Measurements from ENCODE around the gene GPR132. TPM values are rescaled to one million over a fixed set of nuclear protein-coding genes. Genes with fewer than 3 reads are reported as not detected.

GPR132 gene
- total and polyA plus RNA-seq, 2 experiments from 2014 or later = 0.14 TPM; not detected in 1

GRCh38 chr14:105071942-105072341, 6.7 kb upstream of the GPR132 start (continued):
- TF ChIP-seq, protein P1, sequence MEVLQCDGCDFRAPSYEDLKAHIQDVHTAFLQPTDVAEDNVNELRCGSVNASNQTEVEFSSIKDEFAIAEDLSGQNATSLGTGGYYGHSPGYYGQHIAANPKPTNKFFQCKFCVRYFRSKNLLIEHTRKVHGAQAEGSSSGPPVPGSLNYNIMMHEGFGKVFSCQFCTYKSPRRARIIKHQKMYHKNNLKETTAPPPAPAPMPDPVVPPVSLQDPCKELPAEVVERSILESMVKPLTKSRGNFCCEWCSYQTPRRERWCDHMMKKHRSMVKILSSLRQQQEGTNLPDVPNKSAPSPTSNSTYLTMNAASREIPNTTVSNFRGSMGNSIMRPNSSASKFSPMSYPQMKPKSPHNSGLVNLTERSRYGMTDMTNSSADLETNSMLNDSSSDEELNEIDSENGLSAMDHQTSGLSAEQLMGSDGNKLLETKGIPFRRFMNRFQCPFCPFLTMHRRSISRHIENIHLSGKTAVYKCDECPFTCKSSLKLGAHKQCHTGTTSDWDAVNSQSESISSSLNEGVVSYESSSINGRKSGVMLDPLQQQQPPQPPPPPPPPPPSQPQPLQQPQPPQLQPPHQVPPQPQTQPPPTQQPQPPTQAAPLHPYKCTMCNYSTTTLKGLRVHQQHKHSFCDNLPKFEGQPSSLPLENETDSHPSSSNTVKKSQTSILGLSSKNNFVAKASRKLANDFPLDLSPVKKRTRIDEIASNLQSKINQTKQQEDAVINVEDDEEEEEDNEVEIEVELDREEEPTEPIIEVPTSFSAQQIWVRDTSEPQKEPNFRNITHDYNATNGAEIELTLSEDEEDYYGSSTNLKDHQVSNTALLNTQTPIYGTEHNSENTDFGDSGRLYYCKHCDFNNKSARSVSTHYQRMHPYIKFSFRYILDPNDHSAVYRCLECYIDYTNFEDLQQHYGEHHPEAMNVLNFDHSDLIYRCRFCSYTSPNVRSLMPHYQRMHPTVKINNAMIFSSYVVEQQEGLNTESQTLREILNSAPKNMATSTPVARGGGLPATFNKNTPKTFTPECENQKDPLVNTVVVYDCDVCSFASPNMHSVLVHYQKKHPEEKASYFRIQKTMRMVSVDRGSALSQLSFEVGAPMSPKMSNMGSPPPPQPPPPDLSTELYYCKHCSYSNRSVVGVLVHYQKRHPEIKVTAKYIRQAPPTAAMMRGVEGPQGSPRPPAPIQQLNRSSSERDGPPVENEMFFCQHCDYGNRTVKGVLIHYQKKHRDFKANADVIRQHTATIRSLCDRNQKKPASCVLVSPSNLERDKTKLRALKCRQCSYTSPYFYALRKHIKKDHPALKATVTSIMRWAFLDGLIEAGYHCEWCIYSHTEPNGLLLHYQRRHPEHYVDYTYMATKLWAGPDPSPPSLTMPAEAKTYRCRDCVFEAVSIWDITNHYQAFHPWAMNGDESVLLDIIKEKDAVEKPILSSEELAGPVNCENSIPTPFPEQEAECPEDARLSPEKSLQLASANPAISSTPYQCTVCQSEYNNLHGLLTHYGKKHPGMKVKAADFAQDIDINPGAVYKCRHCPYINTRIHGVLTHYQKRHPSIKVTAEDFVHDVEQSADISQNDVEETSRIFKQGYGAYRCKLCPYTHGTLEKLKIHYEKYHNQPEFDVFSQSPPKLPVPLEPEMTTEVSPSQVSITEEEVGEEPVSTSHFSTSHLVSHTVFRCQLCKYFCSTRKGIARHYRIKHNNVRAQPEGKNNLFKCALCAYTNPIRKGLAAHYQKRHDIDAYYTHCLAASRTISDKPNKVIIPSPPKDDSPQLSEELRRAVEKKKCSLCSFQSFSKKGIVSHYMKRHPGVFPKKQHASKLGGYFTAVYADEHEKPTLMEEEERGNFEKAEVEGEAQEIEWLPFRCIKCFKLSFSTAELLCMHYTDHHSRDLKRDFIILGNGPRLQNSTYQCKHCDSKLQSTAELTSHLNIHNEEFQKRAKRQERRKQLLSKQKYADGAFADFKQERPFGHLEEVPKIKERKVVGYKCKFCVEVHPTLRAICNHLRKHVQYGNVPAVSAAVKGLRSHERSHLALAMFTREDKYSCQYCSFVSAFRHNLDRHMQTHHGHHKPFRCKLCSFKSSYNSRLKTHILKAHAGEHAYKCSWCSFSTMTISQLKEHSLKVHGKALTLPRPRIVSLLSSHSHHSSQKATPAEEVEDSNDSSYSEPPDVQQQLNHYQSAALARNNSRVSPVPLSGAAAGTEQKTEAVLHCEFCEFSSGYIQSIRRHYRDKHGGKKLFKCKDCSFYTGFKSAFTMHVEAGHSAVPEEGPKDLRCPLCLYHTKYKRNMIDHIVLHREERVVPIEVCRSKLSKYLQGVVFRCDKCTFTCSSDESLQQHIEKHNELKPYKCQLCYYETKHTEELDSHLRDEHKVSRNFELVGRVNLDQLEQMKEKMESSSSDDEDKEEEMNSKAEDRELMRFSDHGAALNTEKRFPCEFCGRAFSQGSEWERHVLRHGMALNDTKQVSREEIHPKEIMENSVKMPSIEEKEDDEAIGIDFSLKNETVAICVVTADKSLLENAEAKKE (CRISPR knock-in tag; IDR thresholded peaks at IDR 0.05) = no peak
- TF ChIP-seq, protein P2, sequence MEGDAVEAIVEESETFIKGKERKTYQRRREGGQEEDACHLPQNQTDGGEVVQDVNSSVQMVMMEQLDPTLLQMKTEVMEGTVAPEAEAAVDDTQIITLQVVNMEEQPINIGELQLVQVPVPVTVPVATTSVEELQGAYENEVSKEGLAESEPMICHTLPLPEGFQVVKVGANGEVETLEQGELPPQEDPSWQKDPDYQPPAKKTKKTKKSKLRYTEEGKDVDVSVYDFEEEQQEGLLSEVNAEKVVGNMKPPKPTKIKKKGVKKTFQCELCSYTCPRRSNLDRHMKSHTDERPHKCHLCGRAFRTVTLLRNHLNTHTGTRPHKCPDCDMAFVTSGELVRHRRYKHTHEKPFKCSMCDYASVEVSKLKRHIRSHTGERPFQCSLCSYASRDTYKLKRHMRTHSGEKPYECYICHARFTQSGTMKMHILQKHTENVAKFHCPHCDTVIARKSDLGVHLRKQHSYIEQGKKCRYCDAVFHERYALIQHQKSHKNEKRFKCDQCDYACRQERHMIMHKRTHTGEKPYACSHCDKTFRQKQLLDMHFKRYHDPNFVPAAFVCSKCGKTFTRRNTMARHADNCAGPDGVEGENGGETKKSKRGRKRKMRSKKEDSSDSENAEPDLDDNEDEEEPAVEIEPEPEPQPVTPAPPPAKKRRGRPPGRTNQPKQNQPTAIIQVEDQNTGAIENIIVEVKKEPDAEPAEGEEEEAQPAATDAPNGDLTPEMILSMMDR (conservative IDR thresholded peaks at IDR 0.05; ENCODE audit: low read depth in 2 of 2) = no peak
- no peak for TF ChIP-seq ZNF331 (CRISPR knock-in tag; IDR thresholded peaks at IDR 0.05; ENCODE audit: low read depth)

GRCh38 chr14:105071326-105071725, 6.1 kb upstream of the GPR132 start:
- Histone ChIP-seq H2AFZ (no peak overlapping the region), H3K4me2 (no peak overlapping the region), H4K20me1 (replicated peaks; ENCODE audit: insufficient read depth) (no peaks in the 10 kb centered on the region), H3K36me3 (ENCODE audit: insufficient read depth) (no peaks in the 10 kb centered on the region), H3F3A (replicated peaks; ENCODE audit: low read depth) (no peaks in the 10 kb centered on the region), H3K4me1 (ENCODE audit: insufficient read depth) (peaks cover 4% of the 10 kb centered on the region; the same call in 1 of the 2 replicates), H3K79me2 (replicated peaks; ENCODE audit: insufficient read depth) (no peaks in the 10 kb centered on the region), H3K9me2 (ENCODE audit: insufficient read depth) (no peaks in the 10 kb centered on the region), H3K27me3 (ENCODE audit: insufficient read depth) (no peaks in the 10 kb centered on the region), H3K27ac (ENCODE audit: low read depth) (no peak overlapping the region), H3K4me3 (no peak overlapping the region)
- Mint-ChIP-seq H3K36me3 (ENCODE audit: low read depth) (no peaks in the 10 kb centered on the region), H3K4me1 (peaks cover 4% of the 10 kb centered on the region; the same call in 1 of the 3 replicates), H3K27ac (no peak overlapping the region), H3K27me3 (ENCODE audit: insufficient read depth, low read depth, poor library complexity) (peaks cover 17% of the 10 kb centered on the region), H3K4me3 (no peak overlapping the region), H3K9me3 (no peaks in the 10 kb centered on the region)
- TF ChIP-seq ZNF331 (CRISPR knock-in tag; IDR thresholded peaks at IDR 0.05; ENCODE audit: low read depth) (no peak), NANOG (IDR thresholded peaks at IDR 0.05; ENCODE audit: borderline replicate concordance) (no peak), EZH2 (IDR thresholded peaks at IDR 0.05; ENCODE audit: low read depth, unreplicated experiment) (no peak), JUNB (IDR thresholded peaks at IDR 0.05; ENCODE audit: unreplicated experiment) (no peak), ZNF114 (CRISPR knock-in tag; IDR thresholded peaks at IDR 0.05) (no peak), CREB1 (CRISPR knock-in tag; IDR thresholded peaks at IDR 0.05; ENCODE audit: low read depth) (no peak), POLR2AphosphoS5 (IDR thresholded peaks at IDR 0.05; ENCODE audit: low read depth) (no peak)
- TF ChIP-seq, protein P3, sequence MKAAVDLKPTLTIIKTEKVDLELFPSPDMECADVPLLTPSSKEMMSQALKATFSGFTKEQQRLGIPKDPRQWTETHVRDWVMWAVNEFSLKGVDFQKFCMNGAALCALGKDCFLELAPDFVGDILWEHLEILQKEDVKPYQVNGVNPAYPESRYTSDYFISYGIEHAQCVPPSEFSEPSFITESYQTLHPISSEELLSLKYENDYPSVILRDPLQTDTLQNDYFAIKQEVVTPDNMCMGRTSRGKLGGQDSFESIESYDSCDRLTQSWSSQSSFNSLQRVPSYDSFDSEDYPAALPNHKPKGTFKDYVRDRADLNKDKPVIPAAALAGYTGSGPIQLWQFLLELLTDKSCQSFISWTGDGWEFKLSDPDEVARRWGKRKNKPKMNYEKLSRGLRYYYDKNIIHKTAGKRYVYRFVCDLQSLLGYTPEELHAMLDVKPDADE (IDR thresholded peaks at IDR 0.05) = no peak
- no peak for ATAC-seq
- no peak for DNase-seq (ENCODE audit: low spot score)
